DND-41 (cell line): ENCODE results near the gene SLC12A4.

ENCODE experiments used
- ATAC-seq: fragments of 200-7000 bp; cut with Tn5 transposase; 3 replicates; pipeline ENCODE4 v1.9.1; 2021; ENCODE audit warnings: low read depth; ENCODE audit not compliant: insufficient read depth
- DNase-seq: peaks from one replicate; pipeline ENCODE4 v3.0.0-alpha.2; 2020
- H2AFZ ChIP-seq: 2 replicates; pipeline ENCODE4 v1.6.0; 2012; ENCODE audit warnings: low read depth, low read length
- H3K27ac ChIP-seq: 2 replicates; pipeline ENCODE4 v1.5.1; 2012; ENCODE audit warnings: low read length, inconsistent platforms
- H3K27me3 ChIP-seq: fragments of 200-600 bp; sonication (generic); 2 replicates; pipeline ENCODE4 v1.6.0; 2012; ENCODE audit warnings: low read length, mild to moderate bottlenecking, inconsistent platforms; ENCODE audit not compliant: insufficient read depth, poor library complexity
- H3K36me3 ChIP-seq: 2 replicates; pipeline ENCODE4 v1.5.1; 2012; ENCODE audit warnings: low read length, inconsistent platforms; ENCODE audit not compliant: insufficient read depth
- H3K4me1 ChIP-seq: 2 replicates; pipeline ENCODE4 v1.5.1; 2012; ENCODE audit warnings: mild to moderate bottlenecking, low read length; ENCODE audit not compliant: insufficient read depth
- H3K4me2 ChIP-seq: 2 replicates; pipeline ENCODE4 v1.6.0; 2012; ENCODE audit warnings: mild to moderate bottlenecking, moderate library complexity, low read length, inconsistent platforms; ENCODE audit not compliant: insufficient read depth
- H3K4me3 ChIP-seq, 2 experiments: fragments of 200-600 bp in 1 of 2; shearing (Covaris generic) in 1 of 2; 2 replicates each; pipeline ENCODE4 v1.5.1; 2012 to 2016; ENCODE audit warnings: inconsistent platforms in 2 of 2, low read length in 2 of 2, mild to moderate bottlenecking in 2 of 2, low read depth in 1 of 2, moderate library complexity in 1 of 2
- H3K79me2 ChIP-seq: 2 replicates; pipeline ENCODE4 v1.6.0; 2012; ENCODE audit warnings: low read length, inconsistent platforms; ENCODE audit not compliant: insufficient read depth
- H3K9ac ChIP-seq: 2 replicates; pipeline ENCODE4 v1.6.0; 2012; ENCODE audit warnings: low read depth, mild to moderate bottlenecking, inconsistent platforms, low read length, moderate library complexity
- H3K9me3 ChIP-seq: 2 replicates; pipeline ENCODE4 v1.5.1; 2012; ENCODE audit warnings: low read length, moderate library complexity, mild to moderate bottlenecking, inconsistent platforms; ENCODE audit not compliant: insufficient read depth, severe bottlenecking
- H4K20me1 ChIP-seq: 2 replicates; pipeline ENCODE4 v1.6.0; 2012; ENCODE audit warnings: low read length; ENCODE audit not compliant: insufficient read depth
- EZH2 ChIP-seq: IDR thresholded peaks from 3 replicates; pipeline ENCODE4 v1.6.1; 2012; ENCODE audit warnings: borderline replicate concordance, low read depth, mild to moderate bottlenecking, moderate library complexity, low read length, inconsistent platforms; ENCODE audit not compliant: severe bottlenecking
- TF ChIP-seq, protein P1 (sequence below): IDR thresholded peaks from 2 replicates; pipeline ENCODE4 v1.5.1; 2012; ENCODE audit warnings: borderline replicate concordance, low read length, moderate library complexity, mild to moderate bottlenecking; ENCODE audit not compliant: poor library complexity, severe bottlenecking; ENCODE audit errors: extremely low read depth

The SLC12A4 gene

DNA sequence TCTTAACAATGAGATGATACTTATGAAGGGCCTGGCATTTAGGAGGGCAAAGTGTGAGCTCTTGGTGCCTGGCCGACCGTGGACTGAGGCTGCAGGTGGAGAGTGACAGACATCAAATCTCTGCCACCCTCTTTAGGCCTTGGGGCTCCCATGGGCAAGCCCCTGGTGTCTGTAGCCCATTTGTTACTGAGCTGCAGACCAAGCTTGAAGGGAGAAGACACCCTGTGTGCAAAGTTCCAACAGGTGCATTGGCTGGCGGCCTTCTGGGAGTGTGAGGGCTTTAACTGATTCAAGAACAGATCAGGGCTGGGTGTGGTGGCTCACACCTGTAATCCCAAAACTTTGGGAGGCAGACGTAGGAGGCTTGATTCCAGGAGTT lies 36.0 kb downstream of the SLC12A4 start:
- Histone ChIP-seq H3K27me3 (no peaks in the 10 kb centered on the region), H3K36me3 (peaks cover 70% of the 10 kb centered on the region), H2AFZ (no peak overlapping the region), H3K4me1 (peaks cover 21% of the 10 kb centered on the region), H3K4me2 (no peak overlapping the region), H3K9me3 (no peaks in the 10 kb centered on the region), H3K79me2 (peaks cover 31% of the 10 kb centered on the region), H4K20me1 (peaks cover 22% of the 10 kb centered on the region), H3K4me3 (no peak overlapping the region), H3K9ac (no peak overlapping the region), H3K27ac (no peak overlapping the region)
- ATAC-seq (no peak), DNase-seq (no peak)
- TF ChIP-seq EZH2, result no peak
- TF ChIP-seq, protein P1, sequence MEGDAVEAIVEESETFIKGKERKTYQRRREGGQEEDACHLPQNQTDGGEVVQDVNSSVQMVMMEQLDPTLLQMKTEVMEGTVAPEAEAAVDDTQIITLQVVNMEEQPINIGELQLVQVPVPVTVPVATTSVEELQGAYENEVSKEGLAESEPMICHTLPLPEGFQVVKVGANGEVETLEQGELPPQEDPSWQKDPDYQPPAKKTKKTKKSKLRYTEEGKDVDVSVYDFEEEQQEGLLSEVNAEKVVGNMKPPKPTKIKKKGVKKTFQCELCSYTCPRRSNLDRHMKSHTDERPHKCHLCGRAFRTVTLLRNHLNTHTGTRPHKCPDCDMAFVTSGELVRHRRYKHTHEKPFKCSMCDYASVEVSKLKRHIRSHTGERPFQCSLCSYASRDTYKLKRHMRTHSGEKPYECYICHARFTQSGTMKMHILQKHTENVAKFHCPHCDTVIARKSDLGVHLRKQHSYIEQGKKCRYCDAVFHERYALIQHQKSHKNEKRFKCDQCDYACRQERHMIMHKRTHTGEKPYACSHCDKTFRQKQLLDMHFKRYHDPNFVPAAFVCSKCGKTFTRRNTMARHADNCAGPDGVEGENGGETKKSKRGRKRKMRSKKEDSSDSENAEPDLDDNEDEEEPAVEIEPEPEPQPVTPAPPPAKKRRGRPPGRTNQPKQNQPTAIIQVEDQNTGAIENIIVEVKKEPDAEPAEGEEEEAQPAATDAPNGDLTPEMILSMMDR, result no peak

DNA sequence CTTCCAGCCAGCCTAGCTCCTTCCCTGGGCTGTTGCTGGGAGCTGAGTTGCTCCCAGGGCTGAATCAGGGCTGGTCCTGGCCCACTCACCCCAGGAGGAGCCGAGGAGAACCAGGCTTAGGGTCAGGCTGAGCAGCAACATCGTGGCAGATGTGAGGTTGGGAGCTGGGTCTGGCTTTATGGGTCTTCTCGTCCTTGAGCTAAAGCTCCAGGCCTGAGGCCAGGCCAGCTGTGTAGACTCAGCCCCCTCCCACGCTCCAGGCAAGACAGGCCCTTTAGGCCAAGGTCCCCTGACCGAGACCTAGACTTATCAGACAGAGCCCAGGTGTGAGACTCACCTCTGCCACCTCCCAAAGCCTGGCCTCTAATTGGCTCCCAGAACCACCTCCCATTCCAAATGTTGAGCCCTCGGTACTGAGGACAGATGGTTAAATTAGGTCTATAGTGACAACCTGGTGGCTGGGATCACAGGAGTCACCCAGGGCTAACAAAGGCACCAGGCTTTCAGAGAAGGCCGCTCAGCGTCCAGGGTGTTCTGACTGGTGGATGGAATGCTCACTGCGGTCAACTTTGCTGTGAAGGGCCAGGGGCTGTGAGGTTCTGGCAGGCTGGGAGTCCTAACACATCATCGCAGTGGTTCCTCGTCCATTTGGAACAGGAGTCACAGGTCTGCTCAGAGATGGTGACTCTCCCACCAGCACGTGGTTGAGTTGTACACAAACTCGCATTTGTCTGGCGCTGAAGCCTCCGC lies 36.5 kb downstream of the SLC12A4 start, which contains the start of gene CTRL:
TSS of gene CTRL (minus strand) at position 151 of the 750 bp plus-strand sequence. CDS start at position 141, 10 bp downstream.
- peaks cover 26% of the 10 kb centered on the region for H3K79me2 ChIP-seq

DNA sequence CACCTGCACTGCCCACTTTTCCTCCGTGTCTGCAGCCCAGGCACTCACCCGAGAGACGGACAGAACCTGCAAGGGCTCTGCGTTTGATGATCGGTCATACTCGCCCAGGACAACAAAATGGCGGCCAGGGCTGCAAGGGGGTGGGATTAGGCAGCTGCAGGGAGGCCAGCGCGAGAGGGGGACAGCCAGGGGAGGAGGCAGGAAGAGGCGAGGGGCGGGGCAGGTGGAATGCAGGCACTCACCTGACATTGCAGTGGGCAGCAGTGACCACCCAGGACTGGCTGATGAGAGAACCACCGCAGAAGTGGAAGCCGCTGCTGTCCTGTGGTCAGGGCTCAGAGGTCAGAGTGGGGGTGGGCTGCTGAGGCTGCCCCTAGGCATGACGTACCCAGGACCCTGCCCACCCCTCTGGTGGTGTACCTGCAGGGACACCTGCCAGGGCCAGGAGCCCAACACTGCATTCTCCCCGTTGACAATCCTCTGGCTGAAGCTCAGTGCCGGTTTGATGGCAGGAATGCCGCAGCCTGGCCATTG lies 37.7 kb downstream of the SLC12A4 start:
- Histone ChIP-seq H4K20me1 (peaks cover 29% of the 10 kb centered on the region), H3K4me1 (peaks cover 11% of the 10 kb centered on the region), H3K9ac (no peak overlapping the region), H3K9me3 (no peaks in the 10 kb centered on the region), H3K4me2 (no peak overlapping the region), H3K4me3 (no peak overlapping the region), H2AFZ (no peak overlapping the region), H3K36me3 (peaks cover 74% of the 10 kb centered on the region), H3K79me2 (peaks cover 14% of the 10 kb centered on the region), H3K27ac (no peak overlapping the region), H3K27me3 (no peaks in the 10 kb centered on the region)
- DNase-seq (no peak), ATAC-seq (no peak)
- TF ChIP-seq, protein P1, result no peak
- no peak for TF ChIP-seq EZH2

More for the DNA sequence above, 36.5 kb downstream of the SLC12A4 start, which contains the start of gene CTRL:
- ATAC-seq, result no peak
- H3K9me3 ChIP-seq, result no peaks in the 10 kb centered on the region
- no peak within 1 kb of the TSS for H3K4me3 ChIP-seq
- DNase-seq, result no peak
- no peaks in the 10 kb centered on the region for H3K27me3 ChIP-seq
- no peak within 1 kb of the TSS for H3K4me2 ChIP-seq
- no peak within 1 kb of the TSS for H2AFZ ChIP-seq
- peaks cover 76% of the 10 kb centered on the region for H3K36me3 ChIP-seq
- H3K4me1 ChIP-seq, result peaks cover 15% of the 10 kb centered on the region
- peaks cover 24% of the 10 kb centered on the region for H4K20me1 ChIP-seq
- no peak within 1 kb of the TSS for H3K9ac ChIP-seq
- TF ChIP-seq, protein P1, result no peak
- TF ChIP-seq EZH2, result no peak
- no peak within 1 kb of the TSS for H3K27ac ChIP-seq
